WTC11 (cell line): ENCODE measurements around the gene SLC8A1. TPM values are rescaled to one million over a fixed set of nuclear protein-coding genes. Genes with fewer than 3 reads are reported as not detected.
A peak's percentile ranks its signal among the peaks of the same experiment; 100 is the strongest.

ENCODE experiments used
- ATAC-seq: fragments of 200-7000 bp; cut with Tn5 transposase; 2 replicates; pipeline ENCODE4 v1.10.0; 2021; ENCODE audit warnings: mild to moderate bottlenecking, moderate library complexity
- CTCF ChIA-PET: fragments of 300-600 bp; sonication (Branson Sonifier 250); formaldehyde crosslinking; loops from one replicate; lab custom pipeline; 2021; ENCODE audit warnings: antibody characterized with exemption; lab: Charles Lee
- POLR2A ChIA-PET: fragments of 350-600 bp; sonication (Branson Sonifier 250); formaldehyde crosslinking; loops from one replicate; lab custom pipeline; 2021; ENCODE audit warnings: antibody characterized with exemption; lab: Charles Lee
- DNase-seq: peaks from one replicate; pipeline ENCODE4 v3.0.0; 2021; ENCODE audit warnings: low spot score
- H3K27ac Mint-ChIP-seq: 2 replicates; pipeline ENCODE4 v1.8.0; 2021; ENCODE audit warnings: mixed read lengths
- H3K27me3 Mint-ChIP-seq: 2 replicates; pipeline ENCODE4 v1.8.0; 2021; ENCODE audit warnings: low read depth, mild to moderate bottlenecking, moderate library complexity, mixed read lengths
- H3K36me3 Mint-ChIP-seq: 2 replicates; pipeline ENCODE4 v1.8.0; 2021; ENCODE audit warnings: mixed read lengths
- H3K4me1 Mint-ChIP-seq: 2 replicates; pipeline ENCODE4 v1.8.0; 2022; ENCODE audit warnings: mixed read lengths
- H3K4me3 Mint-ChIP-seq: 2 replicates; pipeline ENCODE4 v1.8.0; 2021; ENCODE audit warnings: mild to moderate bottlenecking, moderate library complexity, mixed read lengths
- H3K9me3 Mint-ChIP-seq: 2 replicates; pipeline ENCODE4 v1.8.0; 2021; ENCODE audit warnings: mixed read lengths
- ETV6 ChIP-seq: sonication (generic); formaldehyde crosslinking; IDR thresholded peaks from 2 replicates; pipeline ENCODE4 v1.8.1; 2022; ENCODE audit warnings: mild to moderate bottlenecking, missing genetic modification reagents
- FOXP1 ChIP-seq: sonication (generic); formaldehyde crosslinking; IDR thresholded peaks from 2 replicates; pipeline ENCODE4 v1.8.0; 2022; ENCODE audit warnings: missing genetic modification reagents, mild to moderate bottlenecking, moderate library complexity, borderline replicate concordance
- GRHL2 ChIP-seq: fragments of 250-450 bp; sonication (Bioruptor Pico); IDR thresholded peaks from 2 replicates; pipeline ENCODE4 v1.8.0; 2022; ENCODE audit warnings: mild to moderate bottlenecking, moderate library complexity; ENCODE audit not compliant: insufficient replicate concordance, severe bottlenecking
- HMGA2 ChIP-seq: fragments of 250-450 bp; sonication (Bioruptor Pico); IDR thresholded peaks from 2 replicates; pipeline ENCODE4 v1.4.0; 2021; ENCODE audit warnings: mild to moderate bottlenecking, moderate library complexity
- IRF2 ChIP-seq: sonication (generic); formaldehyde crosslinking; IDR thresholded peaks from 2 replicates; pipeline ENCODE4 v1.8.0; 2022; ENCODE audit warnings: low read depth, missing genetic modification reagents, borderline replicate concordance
- RELA ChIP-seq: sonication (generic); formaldehyde crosslinking; IDR thresholded peaks from 2 replicates; pipeline ENCODE4 v1.8.1; 2022; ENCODE audit warnings: missing genetic modification reagents, mild to moderate bottlenecking, borderline replicate concordance
- RORB ChIP-seq: fragments of 250-450 bp; sonication (Bioruptor Pico); IDR thresholded peaks from 2 replicates; pipeline ENCODE4 v1.9.0; 2021; ENCODE audit warnings: mild to moderate bottlenecking
- total RNA-seq: library from RNA; stranded (reverse); gene quantifications from 3 replicates; pipeline ENCODE4 v1.2.3, GENCODE V29; 2021
- TF ChIP-seq, protein P1 (sequence below): sonication (generic); formaldehyde crosslinking; IDR thresholded peaks from 2 replicates; pipeline ENCODE4 v1.8.1; 2022; ENCODE audit warnings: low read depth, mild to moderate bottlenecking, moderate library complexity, missing genetic modification reagents, borderline replicate concordance
- TF ChIP-seq, protein P2 (sequence below): sonication (generic); formaldehyde crosslinking; IDR thresholded peaks from 2 replicates; pipeline ENCODE4 v1.8.1; 2023; ENCODE audit warnings: mild to moderate bottlenecking, missing genetic modification reagents, moderate library complexity
- TF ChIP-seq, protein P3 (sequence below): sonication (generic); formaldehyde crosslinking; conservative IDR thresholded peaks from 2 replicates; pipeline ENCODE4 v1.8.1; 2023; ENCODE audit warnings: mild to moderate bottlenecking, low read depth, missing genetic modification reagents, moderate library complexity
- TF ChIP-seq, protein P4 (sequence below): sonication (generic); formaldehyde crosslinking; IDR thresholded peaks from 2 replicates; pipeline ENCODE4 v1.8.0; 2023; ENCODE audit warnings: mild to moderate bottlenecking, missing genetic modification reagents
- TF ChIP-seq, protein P5 (sequence below): sonication (generic); formaldehyde crosslinking; IDR thresholded peaks from 2 replicates; pipeline ENCODE4 v1.8.0; 2023; ENCODE audit warnings: missing genetic modification reagents, mild to moderate bottlenecking, borderline replicate concordance
- TF ChIP-seq, protein P6 (sequence below): sonication (generic); formaldehyde crosslinking; IDR thresholded peaks from 2 replicates; pipeline ENCODE4 v1.8.0; 2022; ENCODE audit warnings: missing genetic modification reagents
- TF ChIP-seq, protein P7 (sequence below): sonication (generic); formaldehyde crosslinking; IDR thresholded peaks from 2 replicates; pipeline ENCODE4 v1.8.1; 2022; ENCODE audit warnings: mild to moderate bottlenecking, moderate library complexity, missing genetic modification reagents
- TF ChIP-seq, protein P8 (sequence below): fragments of 250-450 bp; sonication (Bioruptor Pico); IDR thresholded peaks from 2 replicates; pipeline ENCODE4 v1.9.0; 2021; ENCODE audit warnings: mild to moderate bottlenecking

Gene SLC8A1
- total RNA-seq, 1 experiment from 2014 or later: 2.6 TPM

DNA sequence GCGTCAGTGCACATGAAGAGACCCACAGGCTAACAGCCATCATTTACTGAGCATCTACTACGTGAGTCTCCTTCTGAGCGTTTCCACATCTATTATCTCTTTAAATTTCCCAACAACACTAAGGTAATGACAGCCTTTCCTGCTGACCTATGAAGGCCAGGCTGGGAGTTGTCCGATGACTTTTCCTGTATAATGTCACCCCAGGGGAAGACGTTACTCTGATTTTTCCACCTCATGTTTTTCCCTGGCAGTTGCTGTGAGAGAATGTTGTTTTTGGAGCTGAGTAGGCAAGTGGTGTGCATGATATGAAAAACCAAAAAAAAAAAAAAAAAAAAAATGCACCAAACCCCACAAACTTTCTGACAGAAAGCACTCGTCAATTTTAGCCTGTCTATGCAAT is 207.6 kb downstream of the SLC8A1 start:
- H3K9me3 Mint-ChIP-seq: peaks cover 16% of the 10 kb centered on the region
- ATAC-seq (peak; percentile 5; the same call in 1 of the 2 replicates), DNase-seq (no peak)
- H3K27ac Mint-ChIP-seq: peak overlapping the region; percentile 84; the same call in 1 of the 2 replicates
- H3K36me3 Mint-ChIP-seq: peaks cover 5% of the 10 kb centered on the region; the same call in 1 of the 2 replicates
- H3K4me1 Mint-ChIP-seq: peaks cover 39% of the 10 kb centered on the region
- H3K27me3 Mint-ChIP-seq: no peaks in the 10 kb centered on the region
- TF ChIP-seq, protein P1, sequence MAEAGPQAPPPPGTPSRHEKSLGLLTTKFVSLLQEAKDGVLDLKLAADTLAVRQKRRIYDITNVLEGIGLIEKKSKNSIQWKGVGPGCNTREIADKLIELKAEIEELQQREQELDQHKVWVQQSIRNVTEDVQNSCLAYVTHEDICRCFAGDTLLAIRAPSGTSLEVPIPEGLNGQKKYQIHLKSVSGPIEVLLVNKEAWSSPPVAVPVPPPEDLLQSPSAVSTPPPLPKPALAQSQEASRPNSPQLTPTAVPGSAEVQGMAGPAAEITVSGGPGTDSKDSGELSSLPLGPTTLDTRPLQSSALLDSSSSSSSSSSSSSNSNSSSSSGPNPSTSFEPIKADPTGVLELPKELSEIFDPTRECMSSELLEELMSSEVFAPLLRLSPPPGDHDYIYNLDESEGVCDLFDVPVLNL (CRISPR knock-in tag): no peak
- ChIA-PET CTCF (interaction anchor here (0.6 to 3.8 kb wide), 22 partner anchors 10 to 1167 kb away, joined by 3 to 46 read pairs (median 4); no protein-coding TSS in a partner anchor), POLR2A (no interaction called here)
- no peak overlapping the region for H3K4me3 Mint-ChIP-seq

DNA sequence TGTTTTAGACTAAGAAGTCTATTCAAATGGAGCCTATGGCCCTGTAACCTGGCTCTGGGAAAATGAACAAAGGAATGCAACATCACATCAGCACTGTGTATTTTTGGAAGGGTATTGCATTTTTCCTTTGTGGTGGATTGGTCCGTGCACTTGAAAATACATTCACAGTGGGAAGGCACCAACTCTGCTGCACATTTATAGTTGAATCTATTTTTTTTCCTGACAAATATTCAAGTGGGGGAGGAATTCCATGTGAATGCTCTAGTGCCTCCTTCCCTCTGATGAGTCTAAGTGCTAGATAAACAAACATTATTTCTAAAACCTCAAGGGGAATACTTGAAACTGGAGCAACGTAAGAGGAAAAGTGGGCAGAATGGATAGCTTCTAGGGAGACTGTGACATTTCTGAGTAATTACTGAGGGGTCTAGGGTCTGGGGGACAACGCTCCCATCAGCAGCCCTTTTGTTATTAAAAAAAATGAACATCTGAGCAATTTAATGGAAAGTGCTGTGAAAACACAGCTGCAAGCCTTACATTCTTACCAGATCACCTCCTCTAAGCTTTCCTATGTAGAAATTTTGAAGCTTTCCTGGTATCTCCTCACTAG is 208.2 kb downstream of the SLC8A1 start:
- H3K9me3 Mint-ChIP-seq: peaks cover 16% of the 10 kb centered on the region
- peak overlapping the region; percentile 84 for H3K27ac Mint-ChIP-seq
- ChIA-PET POLR2A (no interaction called here), CTCF (interaction anchor here (0.6 to 3.8 kb wide), 11 partner anchors 10 to 1166 kb away, joined by 3 to 46 read pairs (median 6); no protein-coding TSS in a partner anchor)
- H3K36me3 Mint-ChIP-seq: peaks cover 5% of the 10 kb centered on the region; the same call in 1 of the 2 replicates
- H3K4me3 Mint-ChIP-seq: peak overlapping the region; percentile 3; the same call in 1 of the 2 replicates
- ATAC-seq: no peak; the same call in 1 of the 2 replicates
- H3K27me3 Mint-ChIP-seq: no peaks in the 10 kb centered on the region
- peaks cover 39% of the 10 kb centered on the region for H3K4me1 Mint-ChIP-seq
- no peak for DNase-seq
- TF ChIP-seq, protein P2, sequence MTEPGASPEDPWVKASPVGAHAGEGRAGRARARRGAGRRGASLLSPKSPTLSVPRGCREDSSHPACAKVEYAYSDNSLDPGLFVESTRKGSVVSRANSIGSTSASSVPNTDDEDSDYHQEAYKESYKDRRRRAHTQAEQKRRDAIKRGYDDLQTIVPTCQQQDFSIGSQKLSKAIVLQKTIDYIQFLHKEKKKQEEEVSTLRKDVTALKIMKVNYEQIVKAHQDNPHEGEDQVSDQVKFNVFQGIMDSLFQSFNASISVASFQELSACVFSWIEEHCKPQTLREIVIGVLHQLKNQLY (CRISPR knock-in tag): no peak
- TF ChIP-seq RORB (CRISPR knock-in tag): no peak
- TF ChIP-seq, protein P3, sequence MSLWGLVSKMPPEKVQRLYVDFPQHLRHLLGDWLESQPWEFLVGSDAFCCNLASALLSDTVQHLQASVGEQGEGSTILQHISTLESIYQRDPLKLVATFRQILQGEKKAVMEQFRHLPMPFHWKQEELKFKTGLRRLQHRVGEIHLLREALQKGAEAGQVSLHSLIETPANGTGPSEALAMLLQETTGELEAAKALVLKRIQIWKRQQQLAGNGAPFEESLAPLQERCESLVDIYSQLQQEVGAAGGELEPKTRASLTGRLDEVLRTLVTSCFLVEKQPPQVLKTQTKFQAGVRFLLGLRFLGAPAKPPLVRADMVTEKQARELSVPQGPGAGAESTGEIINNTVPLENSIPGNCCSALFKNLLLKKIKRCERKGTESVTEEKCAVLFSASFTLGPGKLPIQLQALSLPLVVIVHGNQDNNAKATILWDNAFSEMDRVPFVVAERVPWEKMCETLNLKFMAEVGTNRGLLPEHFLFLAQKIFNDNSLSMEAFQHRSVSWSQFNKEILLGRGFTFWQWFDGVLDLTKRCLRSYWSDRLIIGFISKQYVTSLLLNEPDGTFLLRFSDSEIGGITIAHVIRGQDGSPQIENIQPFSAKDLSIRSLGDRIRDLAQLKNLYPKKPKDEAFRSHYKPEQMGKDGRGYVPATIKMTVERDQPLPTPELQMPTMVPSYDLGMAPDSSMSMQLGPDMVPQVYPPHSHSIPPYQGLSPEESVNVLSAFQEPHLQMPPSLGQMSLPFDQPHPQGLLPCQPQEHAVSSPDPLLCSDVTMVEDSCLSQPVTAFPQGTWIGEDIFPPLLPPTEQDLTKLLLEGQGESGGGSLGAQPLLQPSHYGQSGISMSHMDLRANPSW (CRISPR knock-in tag): no peak
- TF ChIP-seq, protein P4, sequence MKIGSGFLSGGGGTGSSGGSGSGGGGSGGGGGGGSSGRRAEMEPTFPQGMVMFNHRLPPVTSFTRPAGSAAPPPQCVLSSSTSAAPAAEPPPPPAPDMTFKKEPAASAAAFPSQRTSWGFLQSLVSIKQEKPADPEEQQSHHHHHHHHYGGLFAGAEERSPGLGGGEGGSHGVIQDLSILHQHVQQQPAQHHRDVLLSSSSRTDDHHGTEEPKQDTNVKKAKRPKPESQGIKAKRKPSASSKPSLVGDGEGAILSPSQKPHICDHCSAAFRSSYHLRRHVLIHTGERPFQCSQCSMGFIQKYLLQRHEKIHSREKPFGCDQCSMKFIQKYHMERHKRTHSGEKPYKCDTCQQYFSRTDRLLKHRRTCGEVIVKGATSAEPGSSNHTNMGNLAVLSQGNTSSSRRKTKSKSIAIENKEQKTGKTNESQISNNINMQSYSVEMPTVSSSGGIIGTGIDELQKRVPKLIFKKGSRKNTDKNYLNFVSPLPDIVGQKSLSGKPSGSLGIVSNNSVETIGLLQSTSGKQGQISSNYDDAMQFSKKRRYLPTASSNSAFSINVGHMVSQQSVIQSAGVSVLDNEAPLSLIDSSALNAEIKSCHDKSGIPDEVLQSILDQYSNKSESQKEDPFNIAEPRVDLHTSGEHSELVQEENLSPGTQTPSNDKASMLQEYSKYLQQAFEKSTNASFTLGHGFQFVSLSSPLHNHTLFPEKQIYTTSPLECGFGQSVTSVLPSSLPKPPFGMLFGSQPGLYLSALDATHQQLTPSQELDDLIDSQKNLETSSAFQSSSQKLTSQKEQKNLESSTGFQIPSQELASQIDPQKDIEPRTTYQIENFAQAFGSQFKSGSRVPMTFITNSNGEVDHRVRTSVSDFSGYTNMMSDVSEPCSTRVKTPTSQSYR (CRISPR knock-in tag): no peak
- TF ChIP-seq RELA (CRISPR knock-in tag): no peak
- TF ChIP-seq ETV6 (CRISPR knock-in tag): no peak
- TF ChIP-seq, protein P5, sequence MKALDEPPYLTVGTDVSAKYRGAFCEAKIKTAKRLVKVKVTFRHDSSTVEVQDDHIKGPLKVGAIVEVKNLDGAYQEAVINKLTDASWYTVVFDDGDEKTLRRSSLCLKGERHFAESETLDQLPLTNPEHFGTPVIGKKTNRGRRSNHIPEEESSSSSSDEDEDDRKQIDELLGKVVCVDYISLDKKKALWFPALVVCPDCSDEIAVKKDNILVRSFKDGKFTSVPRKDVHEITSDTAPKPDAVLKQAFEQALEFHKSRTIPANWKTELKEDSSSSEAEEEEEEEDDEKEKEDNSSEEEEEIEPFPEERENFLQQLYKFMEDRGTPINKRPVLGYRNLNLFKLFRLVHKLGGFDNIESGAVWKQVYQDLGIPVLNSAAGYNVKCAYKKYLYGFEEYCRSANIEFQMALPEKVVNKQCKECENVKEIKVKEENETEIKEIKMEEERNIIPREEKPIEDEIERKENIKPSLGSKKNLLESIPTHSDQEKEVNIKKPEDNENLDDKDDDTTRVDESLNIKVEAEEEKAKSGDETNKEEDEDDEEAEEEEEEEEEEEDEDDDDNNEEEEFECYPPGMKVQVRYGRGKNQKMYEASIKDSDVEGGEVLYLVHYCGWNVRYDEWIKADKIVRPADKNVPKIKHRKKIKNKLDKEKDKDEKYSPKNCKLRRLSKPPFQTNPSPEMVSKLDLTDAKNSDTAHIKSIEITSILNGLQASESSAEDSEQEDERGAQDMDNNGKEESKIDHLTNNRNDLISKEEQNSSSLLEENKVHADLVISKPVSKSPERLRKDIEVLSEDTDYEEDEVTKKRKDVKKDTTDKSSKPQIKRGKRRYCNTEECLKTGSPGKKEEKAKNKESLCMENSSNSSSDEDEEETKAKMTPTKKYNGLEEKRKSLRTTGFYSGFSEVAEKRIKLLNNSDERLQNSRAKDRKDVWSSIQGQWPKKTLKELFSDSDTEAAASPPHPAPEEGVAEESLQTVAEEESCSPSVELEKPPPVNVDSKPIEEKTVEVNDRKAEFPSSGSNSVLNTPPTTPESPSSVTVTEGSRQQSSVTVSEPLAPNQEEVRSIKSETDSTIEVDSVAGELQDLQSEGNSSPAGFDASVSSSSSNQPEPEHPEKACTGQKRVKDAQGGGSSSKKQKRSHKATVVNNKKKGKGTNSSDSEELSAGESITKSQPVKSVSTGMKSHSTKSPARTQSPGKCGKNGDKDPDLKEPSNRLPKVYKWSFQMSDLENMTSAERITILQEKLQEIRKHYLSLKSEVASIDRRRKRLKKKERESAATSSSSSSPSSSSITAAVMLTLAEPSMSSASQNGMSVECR (CRISPR knock-in tag): no peak
- TF ChIP-seq, protein P6, sequence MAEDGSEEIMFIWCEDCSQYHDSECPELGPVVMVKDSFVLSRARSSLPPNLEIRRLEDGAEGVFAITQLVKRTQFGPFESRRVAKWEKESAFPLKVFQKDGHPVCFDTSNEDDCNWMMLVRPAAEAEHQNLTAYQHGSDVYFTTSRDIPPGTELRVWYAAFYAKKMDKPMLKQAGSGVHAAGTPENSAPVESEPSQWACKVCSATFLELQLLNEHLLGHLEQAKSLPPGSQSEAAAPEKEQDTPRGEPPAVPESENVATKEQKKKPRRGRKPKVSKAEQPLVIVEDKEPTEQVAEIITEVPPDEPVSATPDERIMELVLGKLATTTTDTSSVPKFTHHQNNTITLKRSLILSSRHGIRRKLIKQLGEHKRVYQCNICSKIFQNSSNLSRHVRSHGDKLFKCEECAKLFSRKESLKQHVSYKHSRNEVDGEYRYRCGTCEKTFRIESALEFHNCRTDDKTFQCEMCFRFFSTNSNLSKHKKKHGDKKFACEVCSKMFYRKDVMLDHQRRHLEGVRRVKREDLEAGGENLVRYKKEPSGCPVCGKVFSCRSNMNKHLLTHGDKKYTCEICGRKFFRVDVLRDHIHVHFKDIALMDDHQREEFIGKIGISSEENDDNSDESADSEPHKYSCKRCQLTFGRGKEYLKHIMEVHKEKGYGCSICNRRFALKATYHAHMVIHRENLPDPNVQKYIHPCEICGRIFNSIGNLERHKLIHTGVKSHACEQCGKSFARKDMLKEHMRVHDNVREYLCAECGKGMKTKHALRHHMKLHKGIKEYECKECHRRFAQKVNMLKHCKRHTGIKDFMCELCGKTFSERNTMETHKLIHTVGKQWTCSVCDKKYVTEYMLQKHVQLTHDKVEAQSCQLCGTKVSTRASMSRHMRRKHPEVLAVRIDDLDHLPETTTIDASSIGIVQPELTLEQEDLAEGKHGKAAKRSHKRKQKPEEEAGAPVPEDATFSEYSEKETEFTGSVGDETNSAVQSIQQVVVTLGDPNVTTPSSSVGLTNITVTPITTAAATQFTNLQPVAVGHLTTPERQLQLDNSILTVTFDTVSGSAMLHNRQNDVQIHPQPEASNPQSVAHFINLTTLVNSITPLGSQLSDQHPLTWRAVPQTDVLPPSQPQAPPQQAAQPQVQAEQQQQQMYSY (CRISPR knock-in tag): no peak
- TF ChIP-seq, protein P7, sequence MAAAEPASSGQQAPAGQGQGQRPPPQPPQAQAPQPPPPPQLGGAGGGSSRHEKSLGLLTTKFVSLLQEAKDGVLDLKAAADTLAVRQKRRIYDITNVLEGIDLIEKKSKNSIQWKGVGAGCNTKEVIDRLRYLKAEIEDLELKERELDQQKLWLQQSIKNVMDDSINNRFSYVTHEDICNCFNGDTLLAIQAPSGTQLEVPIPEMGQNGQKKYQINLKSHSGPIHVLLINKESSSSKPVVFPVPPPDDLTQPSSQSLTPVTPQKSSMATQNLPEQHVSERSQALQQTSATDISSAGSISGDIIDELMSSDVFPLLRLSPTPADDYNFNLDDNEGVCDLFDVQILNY (CRISPR knock-in tag): no peak
- no peak for TF ChIP-seq FOXP1
- no peak for TF ChIP-seq HMGA2 (CRISPR knock-in tag)
- no peak for TF ChIP-seq GRHL2 (CRISPR knock-in tag)
- TF ChIP-seq, protein P8, sequence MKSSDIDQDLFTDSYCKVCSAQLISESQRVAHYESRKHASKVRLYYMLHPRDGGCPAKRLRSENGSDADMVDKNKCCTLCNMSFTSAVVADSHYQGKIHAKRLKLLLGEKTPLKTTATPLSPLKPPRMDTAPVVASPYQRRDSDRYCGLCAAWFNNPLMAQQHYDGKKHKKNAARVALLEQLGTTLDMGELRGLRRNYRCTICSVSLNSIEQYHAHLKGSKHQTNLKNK (CRISPR knock-in tag): no peak
- TF ChIP-seq IRF2 (CRISPR knock-in tag): no peak
